Testis (tissue), 3 donors: ENCODE results near the gene WFIKKN1. TPM values are rescaled to one million over a fixed set of nuclear protein-coding genes. Genes with fewer than 3 reads are reported as not detected.

ENCODE experiments used
- DNase-seq: peaks from one replicate; pipeline ENCODE4 v3.0.0-alpha.2; 2019
- H3K27ac ChIP-seq, 2 donors: fragments of 200-600 bp; sonication (generic); one replicate each; pipeline ENCODE4 v1.5.1; 2019
- H3K27me3 ChIP-seq: fragments of 200-600 bp; sonication (generic); one replicate; pipeline ENCODE4 v1.5.1; 2019
- H3K36me3 ChIP-seq: fragments of 200-600 bp; sonication (generic); one replicate; pipeline ENCODE4 v1.5.1; 2017; ENCODE audit warnings: low read depth; ENCODE audit errors: missing control alignments
- H3K4me1 ChIP-seq: fragments of 200-600 bp; sonication (generic); one replicate; pipeline ENCODE4 v1.5.1; 2019
- H3K4me3 ChIP-seq, 2 donors: fragments of 200-600 bp; sonication (generic); one replicate each; pipeline ENCODE4 v1.5.1; 2017 to 2019
- H3K9me3 ChIP-seq: fragments of 200-600 bp; sonication (generic); one replicate; pipeline ENCODE4 v1.5.1; 2017
- CTCF ChIP-seq, 3 experiments: fragments of 450-650 bp in 2 of 3; fragments of 200-600 bp in 1 of 3; sonication (generic) in 1 of 3; IDR thresholded peaks; one replicate each; pipeline ENCODE4 v1.5.1; 2016 to 2019; ENCODE audit warnings: antibody characterized with exemption in 3 of 3, mild to moderate bottlenecking in 2 of 3, moderate library complexity in 1 of 3
- POLR2A ChIP-seq: fragments of 450-650 bp; IDR thresholded peaks from one replicate; pipeline ENCODE4 v1.6.1; 2017; ENCODE audit warnings: antibody characterized with exemption, mild to moderate bottlenecking, moderate library complexity
- WGBS, 2 donors: methylation state at CpG; one replicate each; pipeline ENCODE4 v1.1.5; 2018; 5-methylcytosine and 5-hydroxymethylcytosine counted together
- intact Hi-C: fragments of 100-400 bp; cut with DNase I; formaldehyde crosslinking; loops from one replicate; pipeline ENCODE4 v1.15.1; 2023; ENCODE audit warnings: low total_unique reads
- polyA plus RNA-seq: library from polyadenylated mRNA; stranded (reverse); fragments of 350-450 nt; fragmentation: Illumina TruSeq; extraction: RNeasy Lipid Tissue Mini Kit (QIAGEN cat#74804); gene quantifications from one replicate; pipeline ENCODE4 v1.2.3, GENCODE V29; 2014; ENCODE audit warnings: low read depth, low replicate concordance; ENCODE audit not compliant: insufficient read depth
- total RNA-seq, 2 donors: library from RNA; depleted of rRNA; stranded (reverse); fragments of >200 nt; gene quantifications; one replicate each; pipeline ENCODE4 v1.2.3, GENCODE V29; 2016

The WFIKKN1 gene
- total and polyA plus RNA-seq, 3 donors from 2014 or later: 1.1 to 10.5 (median 3.5) TPM

- intact Hi-C loops: no loop called here
- H3K9me3 ChIP-seq: no peaks in the 10 kb centered on the region
- H3K36me3 ChIP-seq: no peaks in the 10 kb centered on the region
- DNase-seq: no peak
- no peaks in the 10 kb centered on the region for H3K27me3 ChIP-seq
- TF ChIP-seq CTCF (IDR thresholded peaks at IDR 0.05) (no peak), POLR2A (no peak)
- WGBS, 2 donors: 93 to 95% methylated on average over 25 to 37 of the region's 43 CpGs
- no peaks in the 10 kb centered on the region for H3K4me1 ChIP-seq
- no peak overlapping the region for H3K4me3 ChIP-seq
- H3K27ac ChIP-seq: no peak overlapping the region
Observed at GRCh38 chr16:598823-599739, 31.7 kb upstream of the WFIKKN1 start.

GRCh38 chr16:600781-601180 lies 30.0 kb upstream of the WFIKKN1 start:
- Histone ChIP-seq H3K4me3 (no peak overlapping the region), H3K36me3 (no peaks in the 10 kb centered on the region), H3K27me3 (no peaks in the 10 kb centered on the region), H3K27ac (no peak overlapping the region), H3K9me3 (no peaks in the 10 kb centered on the region), H3K4me1 (no peaks in the 10 kb centered on the region)
- TF ChIP-seq POLR2A: no peak
- no peak for TF ChIP-seq CTCF (IDR thresholded peaks at IDR 0.05)
- intact Hi-C loops: no loop called here
- 69 to 71% methylated on average over 7 of the region's 7 CpGs for WGBS, 2 donors
- no peak for DNase-seq

- no peak for TF ChIP-seq POLR2A
- no peak for TF ChIP-seq CTCF (IDR thresholded peaks at IDR 0.05)
Observed at GRCh38 chr16:603933-604332, 26.9 kb upstream of the WFIKKN1 start.

GRCh38 chr16:606656-607307 lies 24.0 kb upstream of the WFIKKN1 start:
- no peaks in the 10 kb centered on the region for H3K4me1 ChIP-seq
- no peak overlapping the region for H3K4me3 ChIP-seq
- H3K27ac ChIP-seq: no peak overlapping the region
- H3K9me3 ChIP-seq: no peaks in the 10 kb centered on the region
- WGBS, 2 donors: 94 to 96% methylated on average over 11 to 22 of the region's 22 CpGs
- TF ChIP-seq CTCF (IDR thresholded peaks at IDR 0.05): no peak
- TF ChIP-seq POLR2A: no peak
- no peaks in the 10 kb centered on the region for H3K36me3 ChIP-seq
- H3K27me3 ChIP-seq: no peaks in the 10 kb centered on the region
- intact Hi-C loops: no loop called here
- DNase-seq: no peak

More at GRCh38 chr16:603933-604332, 26.9 kb upstream of the WFIKKN1 start:
- H3K4me3 ChIP-seq: no peak overlapping the region
- 80 to 90% methylated on average over 5 of the region's 5 CpGs for WGBS, 2 donors
- no peaks in the 10 kb centered on the region for H3K4me1 ChIP-seq
- intact Hi-C loops: no loop called here
- no peaks in the 10 kb centered on the region for H3K27me3 ChIP-seq
- no peak for DNase-seq
- H3K9me3 ChIP-seq: no peaks in the 10 kb centered on the region
- H3K27ac ChIP-seq: no peak overlapping the region
- H3K36me3 ChIP-seq: no peaks in the 10 kb centered on the region
